Measurements from ENCODE around the gene RPL10.

RPL10 gene

DNA sequence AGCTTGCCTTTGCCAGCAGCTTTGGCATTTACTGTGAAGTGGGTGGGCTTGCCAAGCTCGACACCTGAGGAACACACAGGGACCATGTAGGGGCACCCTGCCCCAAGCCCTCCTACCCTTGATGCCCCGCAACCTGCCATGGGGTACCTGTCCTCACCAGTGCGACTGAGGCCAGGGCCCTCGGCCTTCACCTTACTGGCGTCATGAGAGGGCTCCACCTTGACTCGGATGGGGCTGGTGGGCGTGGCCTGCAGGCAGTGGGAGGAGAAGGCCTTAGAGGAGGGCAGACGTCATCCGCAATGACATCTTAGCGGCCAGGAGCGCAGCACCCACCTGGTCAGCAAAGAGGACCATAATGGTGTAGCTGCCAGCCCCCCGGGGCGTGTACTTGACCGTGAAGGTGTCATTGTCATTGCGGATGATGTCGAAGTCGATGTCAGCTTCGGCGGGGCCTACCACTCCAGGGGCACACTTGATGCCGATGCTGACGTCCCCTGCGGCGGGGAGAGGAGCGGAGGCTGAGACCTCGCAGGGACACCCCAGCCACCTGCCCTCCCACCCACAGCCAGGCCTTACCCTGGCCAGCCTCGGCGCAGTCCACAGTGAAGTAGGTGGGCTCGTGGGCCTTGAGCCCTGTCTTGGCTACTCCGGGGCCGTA, 36.0 kb upstream of the RPL10 start:
- DNase-seq, result no peak

DNA sequence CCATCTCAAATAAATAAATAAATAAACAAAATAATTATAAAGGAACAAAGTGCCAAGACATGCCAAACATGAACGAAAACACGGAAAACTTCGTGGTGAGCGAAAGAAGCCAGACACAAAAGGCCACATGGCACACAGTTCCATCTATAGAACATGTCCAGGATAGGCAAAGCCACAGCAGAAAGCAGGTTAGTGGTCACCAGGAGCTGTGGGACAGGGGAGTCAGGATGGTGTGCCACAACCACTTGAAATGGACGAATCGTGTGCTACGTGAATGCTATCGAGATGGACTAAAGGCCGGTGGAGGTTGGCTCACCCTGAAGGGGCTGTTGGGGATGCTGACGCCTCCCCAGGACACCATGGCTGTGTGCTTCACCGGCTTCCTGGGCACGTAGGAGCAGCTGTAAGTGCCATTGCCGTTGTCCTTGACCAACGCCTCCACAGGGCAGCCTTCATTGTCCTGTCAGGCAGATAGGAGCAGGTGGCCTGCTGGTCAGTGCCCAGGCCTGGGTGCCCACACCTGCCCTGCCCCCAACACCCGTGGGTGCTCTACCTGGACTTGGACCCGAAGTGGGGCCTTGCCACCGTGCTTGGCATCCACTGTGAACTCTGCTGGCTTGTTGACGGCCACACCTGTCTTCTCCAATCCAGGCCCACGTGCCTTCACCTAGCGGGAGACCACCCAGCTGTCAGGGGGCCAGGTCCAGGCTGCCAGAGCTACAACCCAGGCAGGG, 34.3 kb upstream of the RPL10 start:
- no peak for DNase-seq

DNA sequence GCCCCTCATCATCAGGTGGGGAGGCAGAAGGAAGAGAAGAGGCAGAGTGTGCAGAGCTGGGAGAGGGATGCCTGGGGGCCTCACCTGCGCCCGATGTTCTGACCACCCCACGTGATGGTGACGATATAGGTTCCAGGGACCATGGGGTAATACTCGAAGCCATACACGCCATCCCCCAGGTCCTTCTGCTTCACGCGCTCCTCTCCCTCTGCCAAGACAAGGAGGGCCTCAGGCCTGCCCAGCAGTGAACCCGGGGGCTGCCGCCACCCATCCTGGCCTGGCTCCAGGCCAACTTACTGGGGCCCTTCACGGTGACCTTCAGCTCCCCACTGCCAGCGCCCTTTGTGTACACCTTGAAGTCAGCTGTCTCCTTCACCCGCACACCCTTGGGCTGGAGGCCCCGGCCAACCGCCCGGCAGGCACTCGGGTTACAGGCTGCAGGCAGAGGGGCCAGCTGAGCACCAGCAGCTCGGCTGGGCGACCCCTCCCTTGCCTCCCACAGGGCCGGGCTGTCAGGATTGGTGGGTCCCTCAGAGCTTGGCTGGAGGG, 33.1 kb upstream of the RPL10 start:
- no peak for DNase-seq

DNA sequence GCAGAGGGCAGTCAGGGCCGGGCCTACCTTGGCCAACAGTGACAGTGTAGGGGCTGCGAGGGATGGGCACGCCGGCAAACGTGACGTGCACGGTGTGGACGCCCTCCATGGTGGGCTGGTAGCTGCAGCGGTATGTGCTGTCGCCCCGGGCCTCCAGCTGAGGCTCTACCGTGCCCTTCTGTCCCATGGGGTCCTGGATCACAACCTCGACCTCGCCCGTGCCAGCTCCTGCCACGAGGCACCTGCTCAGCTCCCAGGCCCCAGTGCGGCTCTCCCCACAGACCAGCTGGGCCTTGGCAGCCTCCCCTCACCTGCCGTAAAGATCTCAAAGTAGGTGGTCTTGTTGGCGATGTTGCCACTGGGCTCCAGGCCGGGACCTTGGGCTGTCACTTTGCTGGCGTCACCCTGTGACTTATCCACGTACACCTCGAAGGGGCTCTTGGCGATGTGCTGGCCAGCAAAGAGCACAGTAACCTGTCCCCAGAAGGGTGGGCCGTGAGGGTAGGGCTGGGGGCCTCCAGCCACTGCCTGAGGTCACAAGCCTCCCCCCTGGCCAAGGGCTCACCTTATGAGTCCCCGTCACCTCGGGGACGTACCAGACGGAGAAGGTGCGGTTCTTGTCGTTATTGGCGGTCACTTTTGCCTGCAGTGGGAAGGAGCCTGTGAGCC, 32.0 kb upstream of the RPL10 start:
- DNase-seq, result no peak

DNA sequence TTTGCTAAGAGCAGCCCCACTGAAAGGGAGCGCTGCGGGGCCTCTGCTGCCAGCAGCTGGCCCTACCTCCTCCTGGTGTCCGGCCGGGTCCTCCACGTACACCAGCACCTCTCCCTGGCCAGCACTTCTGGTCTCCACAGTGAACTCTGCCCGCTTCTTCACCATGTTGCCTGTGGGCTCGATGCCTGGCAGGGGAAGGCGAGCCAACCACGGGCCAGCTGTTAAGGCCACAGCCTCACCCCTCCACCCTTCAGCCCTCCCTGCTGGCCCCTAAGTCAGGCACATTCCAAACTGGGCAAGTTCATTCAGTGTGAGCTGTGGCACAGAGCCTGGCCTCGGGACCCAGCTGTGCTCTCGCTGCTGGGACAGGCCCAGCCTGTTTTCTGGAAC, 31.5 kb upstream of the RPL10 start:
- DNase-seq, result no peak

DNA sequence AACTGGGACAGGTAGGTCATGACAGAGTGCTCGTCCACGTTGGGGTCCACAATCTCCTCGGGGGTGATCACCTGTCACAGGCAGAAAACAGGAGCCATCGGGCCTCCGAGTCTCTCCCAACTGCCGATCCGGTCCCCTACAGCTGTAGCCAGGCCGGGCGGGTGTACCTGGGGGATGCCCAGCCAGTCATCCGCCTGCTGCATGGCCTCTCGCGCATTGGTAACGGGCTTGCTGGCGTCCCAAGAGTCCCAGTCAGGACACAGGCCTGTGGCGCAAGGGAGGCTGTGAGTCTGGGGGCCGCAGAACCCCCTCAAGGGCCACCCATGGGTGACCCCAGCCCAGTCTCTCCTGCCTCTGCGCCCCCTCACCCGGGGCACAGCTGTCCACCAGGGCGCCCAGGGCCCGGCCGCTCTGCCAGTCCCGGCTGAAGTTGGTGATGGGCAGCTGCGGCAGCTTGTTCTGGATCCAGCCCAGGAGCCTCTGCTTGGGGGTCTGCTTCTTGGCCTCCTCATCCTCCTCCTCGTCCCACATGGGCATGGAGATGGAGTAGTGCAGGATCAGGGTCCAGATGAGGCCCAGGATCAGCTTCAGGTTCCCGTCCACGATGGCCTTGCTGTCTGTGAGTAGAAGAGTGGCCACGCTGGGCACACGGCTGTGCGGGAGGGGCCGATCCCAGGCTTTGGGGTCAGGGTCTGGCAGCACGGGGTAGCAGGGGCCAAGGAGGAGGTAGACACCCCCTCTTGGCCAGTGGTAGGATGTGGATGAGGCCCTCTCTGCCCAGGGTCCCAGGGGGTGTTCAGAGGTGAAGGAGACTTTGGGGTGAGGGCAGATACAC, 30.5 kb upstream of the RPL10 start:
- DNase-seq, result no peak

DNA sequence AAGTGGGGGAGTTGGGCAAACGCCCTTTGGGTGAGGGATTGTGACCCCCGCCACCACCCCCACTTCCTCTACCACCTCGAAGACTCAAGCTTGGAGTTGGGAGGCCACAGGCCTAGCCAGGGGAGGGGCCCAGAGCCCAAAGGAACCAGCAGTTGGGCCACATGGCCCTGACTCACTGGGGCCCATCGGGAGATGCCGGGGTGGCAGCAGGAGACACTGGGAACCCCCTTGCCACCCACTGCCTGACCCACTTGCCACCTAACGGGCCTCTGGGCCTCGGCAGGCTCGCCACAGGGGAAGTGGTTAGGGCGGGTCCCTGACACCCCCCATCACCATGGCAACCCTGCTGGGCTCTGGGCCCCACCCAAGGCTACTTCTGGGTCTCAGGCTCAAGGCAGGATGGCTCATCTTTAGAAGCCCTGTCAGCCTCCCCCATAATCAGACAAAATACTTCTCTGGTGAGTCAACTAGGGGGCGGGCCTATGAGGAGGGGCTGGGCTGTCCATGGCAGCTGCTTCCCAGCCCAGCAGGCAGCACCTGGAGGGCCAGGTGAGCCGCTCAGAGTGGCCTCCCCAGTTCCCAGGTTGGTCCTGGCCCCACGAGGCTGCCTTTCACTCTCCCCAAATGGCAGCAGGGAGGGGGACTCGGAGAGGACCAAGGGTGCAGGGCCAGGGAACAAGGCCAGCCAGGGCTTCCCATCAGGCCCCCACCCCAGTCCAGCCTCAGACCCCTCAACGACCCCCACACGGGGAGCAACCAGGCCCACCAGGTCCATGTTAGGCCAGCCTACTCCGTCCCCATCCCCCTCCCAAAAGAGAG, 29.3 kb upstream of the RPL10 start:
- DNase-seq, result peak; percentile 86

DNA sequence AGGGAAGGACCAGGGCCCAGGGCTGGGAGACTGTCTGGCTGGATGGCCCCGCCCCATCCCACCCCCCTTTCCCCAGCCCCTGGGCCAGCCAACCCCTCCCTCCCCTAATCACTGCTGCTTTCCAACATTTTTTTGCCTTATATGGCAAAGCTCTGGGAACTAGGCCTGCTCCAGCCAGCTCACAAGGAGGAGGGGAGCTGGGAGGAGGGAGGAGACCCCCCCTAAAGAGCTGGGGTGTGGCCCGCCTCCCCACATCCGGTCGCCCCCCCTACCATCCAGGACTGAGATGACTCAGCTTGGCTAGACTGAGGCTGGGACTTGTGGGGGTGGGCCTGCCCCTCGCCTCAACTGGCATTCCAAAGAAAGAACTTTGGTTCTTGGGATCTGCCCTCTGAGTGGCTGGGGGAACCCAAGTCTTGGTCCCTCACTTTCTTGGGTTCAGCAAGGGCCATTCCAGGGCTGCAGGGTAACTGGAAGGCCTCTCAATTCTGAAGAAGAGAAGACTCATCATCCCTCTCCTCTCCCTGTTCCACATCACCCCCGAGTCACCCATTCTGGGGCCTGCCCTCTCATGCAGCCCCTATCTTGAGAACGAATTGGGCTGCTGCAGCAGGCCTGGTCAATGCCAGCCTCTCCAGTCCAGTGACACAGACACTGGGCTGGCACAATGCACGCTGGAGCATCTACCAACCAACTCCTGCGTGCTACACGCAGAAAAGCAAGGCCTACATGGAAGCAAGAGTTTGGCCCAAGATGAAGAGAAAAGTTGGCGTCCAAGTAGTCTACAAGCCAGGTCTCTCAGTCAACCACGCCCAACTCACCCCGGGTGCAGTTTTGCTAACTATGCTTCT, 28.5 kb upstream of the RPL10 start:
- DNase-seq, result peak; percentile 88

DNA sequence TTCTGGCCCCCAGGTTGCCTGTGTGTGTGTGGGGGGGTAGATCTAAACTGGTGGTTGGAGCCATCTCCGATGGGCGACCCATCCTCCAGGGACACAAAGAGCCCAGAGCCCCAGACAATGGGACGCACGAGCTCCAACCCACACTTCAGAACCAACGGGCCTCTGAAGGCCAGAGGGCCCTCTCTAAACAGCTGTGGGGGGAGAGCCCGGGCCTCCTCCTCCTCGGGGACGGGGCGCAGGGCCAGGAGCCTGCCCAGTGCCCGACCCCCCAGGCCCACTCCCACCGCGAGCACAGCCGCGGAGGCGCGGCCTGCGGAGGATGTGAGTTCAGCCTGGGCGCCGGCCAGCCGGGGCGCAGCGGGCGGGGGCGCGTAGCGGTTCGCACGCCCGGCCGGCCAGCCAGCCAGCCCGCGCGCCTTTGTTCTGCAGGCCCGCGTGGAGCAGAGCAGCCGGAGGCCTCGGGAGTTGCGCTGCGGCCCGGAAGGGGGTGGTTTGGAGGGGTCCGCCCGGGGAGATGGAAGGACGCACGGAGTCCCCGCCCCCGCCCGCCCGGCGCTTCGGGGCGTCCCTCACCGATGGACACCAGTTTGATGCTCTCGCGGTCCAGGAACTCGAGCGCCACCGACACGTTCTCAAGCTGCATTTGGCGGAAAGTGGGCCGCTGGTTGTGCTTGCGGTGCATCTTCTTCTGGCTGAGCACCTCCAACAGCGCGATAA, 27.7 kb upstream of the RPL10 start:
- no peak for DNase-seq

DNA sequence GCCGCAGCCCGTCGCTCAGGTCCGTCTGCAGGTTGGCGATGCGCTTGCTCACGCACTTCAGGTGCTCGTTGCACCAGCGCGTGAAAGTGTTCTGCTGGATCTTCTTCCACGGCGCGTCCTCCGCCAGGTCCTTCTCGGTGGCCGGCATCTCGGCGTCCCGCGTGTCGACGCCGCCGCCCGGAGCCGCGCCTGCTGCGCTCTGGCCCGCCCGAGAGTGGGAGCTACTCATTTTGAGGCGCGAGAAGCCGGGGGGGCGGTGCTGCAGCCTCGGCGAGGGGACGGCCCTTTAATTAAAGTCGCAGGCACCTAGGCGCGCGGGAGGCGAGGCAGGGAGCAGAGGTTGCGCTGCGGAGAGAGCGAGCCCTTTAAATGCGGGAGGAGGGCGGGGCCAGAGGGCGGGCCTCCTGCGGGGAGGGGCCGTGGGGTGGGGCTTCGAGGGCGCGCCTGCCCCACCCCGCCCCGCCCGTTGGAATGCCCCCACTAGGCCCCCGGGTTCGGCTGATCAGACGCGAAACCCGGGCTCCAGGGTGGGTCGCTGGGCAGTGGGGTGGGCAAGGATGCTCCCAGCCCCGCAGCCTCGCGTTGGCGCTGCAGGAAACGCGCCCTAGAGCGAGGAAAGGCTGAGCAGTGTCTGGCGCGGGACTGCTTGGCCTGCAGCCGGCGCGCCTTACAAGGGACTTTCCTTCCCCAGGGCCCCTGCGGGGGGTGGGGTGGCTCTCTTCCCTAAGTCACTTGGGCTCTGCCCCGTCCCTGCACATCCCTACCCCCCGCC, 27.0 kb upstream of the RPL10 start:
- peak; percentile 91 for DNase-seq

DNA sequence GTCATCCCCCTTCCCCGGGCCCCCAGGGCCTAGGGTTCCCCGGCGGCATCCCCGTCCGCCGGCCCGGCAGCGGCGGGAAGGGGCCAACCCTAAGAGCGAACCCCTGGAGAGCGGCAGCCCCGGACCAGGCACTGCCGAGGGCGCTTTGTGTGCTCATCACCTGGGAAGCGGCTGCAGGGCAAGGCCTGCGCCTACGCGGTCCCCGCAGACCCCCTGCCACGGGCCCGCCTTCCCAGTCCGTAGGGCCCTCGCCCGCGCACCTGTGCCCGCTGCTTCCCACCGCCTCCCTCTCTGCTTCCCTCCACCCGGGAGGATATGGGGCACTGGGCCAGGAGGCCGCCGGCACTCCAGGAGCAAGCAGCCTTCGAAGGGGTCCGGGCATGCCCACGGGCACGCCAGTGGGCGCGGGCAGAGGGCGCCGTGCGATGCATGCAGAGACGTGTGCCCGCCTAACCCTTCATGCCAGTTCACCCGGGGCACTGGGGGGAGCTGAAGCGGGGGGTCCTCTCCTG, 26.3 kb upstream of the RPL10 start:
- DNase-seq, result no peak

DNA sequence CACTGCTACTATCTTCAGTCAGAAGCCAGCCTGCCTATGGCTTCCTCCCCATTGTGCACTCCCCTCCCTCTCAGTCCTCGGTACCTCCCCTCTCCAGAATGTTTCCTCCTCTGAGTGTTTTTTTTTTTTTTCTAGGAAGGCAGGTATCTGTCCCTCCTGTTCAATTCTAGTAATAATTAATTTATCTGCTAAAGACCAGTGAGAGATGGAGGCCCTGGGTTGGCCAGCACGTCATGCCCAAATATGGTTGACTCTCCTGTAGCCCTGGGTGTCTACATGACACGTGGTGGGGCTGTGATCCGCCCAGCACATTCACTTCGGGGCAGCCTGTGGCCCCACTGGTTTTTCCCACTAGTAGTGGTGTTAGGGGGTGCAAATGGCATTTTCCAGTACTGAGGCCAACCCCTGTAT, 25.6 kb upstream of the RPL10 start:
- DNase-seq, result peak; percentile 69

DNA sequence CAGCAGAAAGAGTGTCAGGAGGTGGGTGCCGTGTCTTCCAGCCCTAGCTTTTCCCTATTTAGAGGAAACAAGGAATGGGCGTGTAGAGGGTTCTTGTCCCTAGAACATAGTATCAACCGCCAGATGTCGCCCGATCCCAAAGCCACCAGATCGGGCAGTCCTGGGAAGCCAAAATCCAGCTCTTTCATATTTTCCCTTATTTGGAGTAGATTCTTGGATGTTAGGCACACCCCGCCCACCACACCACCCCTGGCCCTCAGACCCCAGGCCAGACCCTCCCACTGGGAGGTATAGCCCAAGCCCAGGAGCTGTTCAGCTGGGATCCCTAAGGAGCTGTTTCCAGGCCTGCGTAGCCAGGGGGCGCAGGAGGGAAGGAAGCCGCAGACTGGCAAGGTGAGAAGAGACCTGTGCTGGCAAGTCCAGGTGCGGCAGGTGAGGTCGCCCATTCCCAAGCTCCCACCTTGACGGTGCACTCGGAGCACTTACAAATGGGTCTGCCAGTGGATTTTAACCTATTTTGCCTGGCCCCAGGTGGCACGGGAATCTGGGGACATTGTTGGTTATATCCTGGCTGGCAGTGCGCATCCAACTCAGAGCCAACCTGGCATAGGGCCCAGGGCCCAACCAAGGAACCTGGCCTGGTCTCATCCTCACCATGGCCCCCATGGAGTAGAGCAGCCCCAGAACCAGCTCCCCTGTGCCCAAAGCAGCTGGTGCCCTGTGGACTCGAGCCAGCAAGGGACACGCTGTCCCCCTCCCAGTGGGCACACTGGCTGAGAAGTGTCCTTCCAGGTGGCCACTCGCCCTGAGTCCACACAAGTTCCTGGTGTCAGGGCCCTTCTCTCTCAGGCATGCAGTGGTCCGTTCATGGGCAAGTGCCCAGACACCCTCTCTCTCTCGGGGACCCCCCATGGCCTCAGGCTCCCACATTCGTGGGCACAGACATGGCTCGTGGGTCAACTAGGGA, 24.6 kb upstream of the RPL10 start:
- peak; percentile 81 for DNase-seq

DNA sequence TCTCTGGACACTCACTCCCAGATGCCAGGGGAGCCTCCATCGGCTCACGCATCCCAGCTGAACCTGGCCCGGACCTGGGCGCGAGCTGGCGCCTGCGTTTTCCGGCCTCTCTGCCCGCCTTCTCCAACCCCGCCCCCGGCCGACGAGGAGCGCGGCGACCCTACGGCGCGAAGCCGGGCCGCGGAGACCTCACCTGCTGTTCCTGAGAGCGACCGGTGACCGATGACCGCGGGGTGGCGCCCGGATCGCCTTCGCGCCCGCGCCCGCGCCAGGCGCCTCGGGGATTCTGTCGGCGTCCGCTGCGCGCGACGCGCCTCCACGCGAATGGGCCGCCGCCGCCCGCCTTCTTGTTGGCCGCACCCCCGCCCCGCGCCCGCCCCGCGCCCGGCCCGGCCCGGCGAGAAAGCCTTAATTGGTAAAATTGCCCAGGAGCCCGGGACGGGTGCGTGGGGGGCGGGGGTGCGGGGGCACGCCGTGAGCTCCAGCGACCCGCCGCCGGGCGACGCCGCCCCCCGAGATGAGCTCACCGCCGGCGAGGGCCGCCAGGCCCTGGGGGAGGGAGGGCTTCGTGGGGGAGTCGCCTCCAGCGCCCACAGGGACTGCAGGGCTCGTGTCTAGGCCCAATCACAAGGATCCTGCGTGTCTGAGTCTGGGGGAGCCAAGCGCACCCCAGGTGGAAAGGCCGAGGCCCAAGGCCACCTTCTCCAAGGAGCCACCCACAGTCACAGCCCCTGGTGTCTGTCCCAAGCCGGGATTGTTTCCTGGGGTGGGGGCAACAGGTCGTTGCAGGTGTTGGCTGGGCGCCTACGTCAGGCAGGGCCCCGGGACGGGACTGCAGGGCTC, 23.6 kb upstream of the RPL10 start, which contains the start of gene FLNA:
FLNA (minus strand) TSS at position 322 of the 843 bp plus-strand sequence. CDS start 3,389 bp downstream, outside the sequence.
- DNase-seq, result no peak

DNA sequence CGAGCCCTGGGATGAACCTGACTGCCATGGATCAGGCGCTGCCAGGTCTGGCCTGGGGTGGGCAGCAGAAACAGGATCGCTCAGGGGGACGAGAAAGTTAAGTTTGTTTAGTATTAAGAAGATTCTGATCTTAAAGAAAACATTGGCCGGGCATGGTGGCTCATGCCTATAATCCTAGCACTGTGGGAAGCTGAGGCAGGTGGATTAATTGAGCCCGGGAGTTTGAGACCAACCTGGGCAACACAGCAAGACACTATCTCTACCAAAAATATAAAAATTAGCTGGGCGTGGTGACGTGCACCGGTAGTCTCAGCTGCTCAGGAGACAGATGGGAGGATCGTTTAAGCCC, 23.0 kb upstream of the RPL10 start:
- no peak for DNase-seq

DNA sequence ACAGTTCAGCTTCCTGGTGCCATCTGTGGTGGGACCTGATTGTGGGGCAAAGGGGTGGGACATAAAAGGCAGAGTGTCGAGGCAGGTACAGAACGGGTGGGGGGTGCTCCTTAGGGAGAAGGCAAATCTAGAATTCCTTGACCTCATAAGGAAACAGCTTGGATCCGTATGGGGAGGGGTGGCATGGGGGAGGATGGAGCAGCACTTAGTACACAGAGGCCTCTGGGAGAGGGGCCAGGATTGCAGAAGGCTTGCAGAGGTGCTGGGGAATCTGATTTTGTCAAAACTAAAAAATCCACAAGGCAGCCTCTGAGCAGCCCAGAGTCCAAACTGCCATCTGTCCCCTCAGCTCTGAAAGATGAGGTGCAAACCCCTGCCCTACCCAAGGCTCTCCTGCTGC, 21.4 kb upstream of the RPL10 start:
- no peak for DNase-seq

All from HCEC 1CT (cell line).